Spleen (tissue), 11 donors: ENCODE data around the gene PRPF40B. TPM values are rescaled to one million over a fixed set of nuclear protein-coding genes. Genes with fewer than 3 reads are reported as not detected.

Experiments
- DNase-seq: peaks from one replicate; pipeline ENCODE4 v3.0.0-alpha.2; 2020
- H3K27ac ChIP-seq, 8 donors: fragments of 200-600 bp; sonication (generic) in 7 of 8; 1 replicate in 4 of 8; 2 replicates in 4 of 8; pipeline versions ENCODE4 v1.5.0 to v1.8.0; 2016 to 2021; ENCODE audit warnings: inconsistent platforms in 4 of 8, mild to moderate bottlenecking in 4 of 8, moderate library complexity in 1 of 8
- H3K27me3 ChIP-seq, 7 donors: fragments of 200-600 bp; sonication (generic) in 6 of 7; replicated peaks in 1 of 7; 1 replicate in 4 of 7; 2 replicates in 3 of 7; pipeline versions ENCODE4 v1.5.0 to v1.8.0; 2016 to 2021; ENCODE audit warnings: inconsistent platforms in 3 of 7, mild to moderate bottlenecking in 1 of 7
- H3K36me3 ChIP-seq, 6 donors: fragments of 200-600 bp; sonication (generic) in 5 of 6; 1 replicate in 4 of 6; 2 replicates in 2 of 6; pipeline versions ENCODE4 v1.5.0 to v1.8.0; 2016 to 2021; ENCODE audit warnings: inconsistent platforms in 2 of 6
- H3K4me1 ChIP-seq, 6 donors: fragments of 200-600 bp; sonication (generic) in 5 of 6; 1 replicate in 3 of 6; 2 replicates in 3 of 6; pipeline versions ENCODE4 v1.5.0 to v1.8.0; 2016 to 2021; ENCODE audit warnings: inconsistent platforms in 3 of 6
- H3K4me3 ChIP-seq, 8 donors: fragments of 200-600 bp; sonication (generic) in 7 of 8; 1 replicate in 4 of 8; 2 replicates in 4 of 8; pipeline versions ENCODE4 v1.5.0 to v1.8.0; 2016 to 2021; ENCODE audit warnings: inconsistent platforms in 4 of 8, mild to moderate bottlenecking in 4 of 8, moderate library complexity in 2 of 8
- H3K9me3 ChIP-seq, 8 donors: fragments of 200-600 bp; sonication (generic) in 7 of 8; 1 replicate in 4 of 8; 2 replicates in 4 of 8; pipeline versions ENCODE4 v1.5.0 to v1.8.0; 2016 to 2021; ENCODE audit warnings: inconsistent platforms in 4 of 8
- CTCF ChIP-seq, 11 experiments: fragments of 200-600 bp in 7 of 11; fragments of 450-650 bp in 4 of 11; sonication (generic) in 4 of 11; IDR thresholded peaks in 8 of 11; conservative IDR thresholded peaks in 3 of 11; 1 replicate in 7 of 11; 2 replicates in 4 of 11; pipeline versions ENCODE4 v1.4.0 to v1.8.0; 2016 to 2021; ENCODE audit warnings: antibody characterized with exemption in 11 of 11, inconsistent platforms in 4 of 11, mild to moderate bottlenecking in 1 of 11
- POLR2A ChIP-seq, 3 donors: fragments of 450-650 bp; IDR thresholded peaks; one replicate each; pipeline ENCODE4 v1.5.1; 2017; ENCODE audit warnings: antibody characterized with exemption in 3 of 3, mild to moderate bottlenecking in 1 of 3
- POLR2AphosphoS5 ChIP-seq, 3 donors: sonication (generic); formaldehyde crosslinking; IDR thresholded peaks; one replicate each; pipeline ENCODE4 v1.5.1; 2017; ENCODE audit warnings: antibody characterized with exemption in 3 of 3
- WGBS, 5 donors: extraction: QIAGEN DNeasy Blood & Tissue Kit in 3 of 5; methylation state at CpG; one replicate each; pipeline versions ENCODE4 v1.1.5 to v1.1.7; 2013 to 2018; 5-methylcytosine and 5-hydroxymethylcytosine counted together
- intact Hi-C: fragments of 100-400 bp; cut with DNase I; formaldehyde crosslinking; loops from one replicate; pipeline ENCODE4 v1.15.0; 2023; ENCODE audit warnings: low total_unique reads
- polyA plus RNA-seq, 3 donors: library from polyadenylated mRNA; stranded (reverse); fragments of 200-250 nt; gene quantifications; one replicate each; pipeline ENCODE4 v1.2.1, GENCODE V29; 2013
- total RNA-seq, 7 donors: library from RNA; depleted of rRNA in 3 of 7; stranded (reverse); fragments of >200 nt in 3 of 7; fragmentation: NEBNext Ultra II Directional in 4 of 7; extraction: Animal tissue kit (Norgen Biotek cat#: 25700) in 4 of 7; gene quantifications; one replicate each; pipeline versions ENCODE4 v1.1.0 to v1.2.1, GENCODE V29; 2016 to 2021
- donor health status: healthy with polysubstance abuse.
- donor health status: DM: no; HTN: no; CAD: no; lungs with moderate emphysema.
- donor health status: DM: no; HTN: no; CAD: no.
- donor health status: Bipolar disorder and iron deficiency.
- donor health status: healthy.
- donor health status: DM: no; HTN: no; CAD: no.
- donor health status: DM: yes; HTN: yes; CAD: no.

Gene PRPF40B
- total and polyA plus RNA-seq, 10 donors = 5.9 to 28.3 (median 19.0) TPM

- Histone ChIP-seq H3K27me3 (no peaks in the 10 kb centered on the region), H3K27ac (no peak overlapping the region), H3K4me1 (peaks cover 37 to 90% (median 61%) of the 10 kb centered on the region in 6 donors), H3K9me3 (no peaks in the 10 kb centered on the region), H3K4me3 (no peak overlapping the region), H3K36me3 (peaks cover 0 to 60% (median 10%) of the 10 kb centered on the region in 6 donors)
- WGBS, 5 donors = 53 to 79% (median 60%) methylated on average over 1 of the region's 1 CpG
- intact Hi-C loops = no loop called here
- no peak for DNase-seq
- TF ChIP-seq CTCF (IDR thresholded peaks at IDR 0.05 in 8 of 11, conservative IDR thresholded peaks at IDR 0.05 in 3 of 11) = no peak
- no peak for TF ChIP-seq POLR2AphosphoS5 (IDR thresholded peaks at IDR 0.05)
- TF ChIP-seq POLR2A (IDR thresholded peaks at IDR 0.05) = no peak
Observed at GRCh38 chr12:49659753-49660152, 36.4 kb downstream of the PRPF40B start.

- TF ChIP-seq POLR2AphosphoS5 (IDR thresholded peaks at IDR 0.05) (no peak), POLR2A (IDR thresholded peaks at IDR 0.05) (no peak), CTCF (IDR thresholded peaks at IDR 0.05 in 8 of 11, conservative IDR thresholded peaks at IDR 0.05 in 3 of 11) (no peak)
- peaks cover 37 to 90% (median 67%) of the 10 kb centered on the region in 6 donors for H3K4me1 ChIP-seq
- peak overlapping the region in 4 of 8 donors; percentile 78 to 87 (median 84) for H3K27ac ChIP-seq
- no peaks in the 10 kb centered on the region for H3K9me3 ChIP-seq
- DNase-seq = no peak
- peaks cover 0 to 56% (median 9%) of the 10 kb centered on the region in 6 donors for H3K36me3 ChIP-seq
- intact Hi-C loops = no loop called here
- no peaks in the 10 kb centered on the region for H3K27me3 ChIP-seq
- H3K4me3 ChIP-seq = no peak overlapping the region
- 64 to 76% (median 71%) methylated on average over 3 of the region's 3 CpGs for WGBS, 5 donors
Observed at GRCh38 chr12:49661191-49661590, 37.8 kb downstream of the PRPF40B start.

- H3K4me3 ChIP-seq = no peak overlapping the region
- peak; percentile 31 for DNase-seq
- peaks cover 35 to 90% (median 69%) of the 10 kb centered on the region in 6 donors for H3K4me1 ChIP-seq
- no peaks in the 10 kb centered on the region for H3K27me3 ChIP-seq
- intact Hi-C loops = no loop called here
- H3K36me3 ChIP-seq = peaks cover 0 to 50% (median 6%) of the 10 kb centered on the region in 6 donors
- TF ChIP-seq POLR2A (IDR thresholded peaks at IDR 0.05) (no peak), CTCF (IDR thresholded peaks at IDR 0.05 in 8 of 11, conservative IDR thresholded peaks at IDR 0.05 in 3 of 11) (no peak), POLR2AphosphoS5 (IDR thresholded peaks at IDR 0.05) (no peak)
- H3K27ac ChIP-seq = peak overlapping the region in 6 of 8 donors; percentile 17 to 87 (median 81)
- 89 to 92% (median 92%) methylated on average over 3 of the region's 3 CpGs for WGBS, 5 donors
- H3K9me3 ChIP-seq = no peaks in the 10 kb centered on the region
Observed at GRCh38 chr12:49661746-49662145, 38.4 kb downstream of the PRPF40B start.

- H3K27me3 ChIP-seq = no peaks in the 10 kb centered on the region
- H3K4me1 ChIP-seq = peaks cover 35 to 100% (median 75%) of the 10 kb centered on the region in 6 donors
- intact Hi-C loops = no loop called here
- peak overlapping the region in 4 of 8 donors; percentile 8 to 49 (median 16) for H3K4me3 ChIP-seq
- no peak for TF ChIP-seq POLR2A (IDR thresholded peaks at IDR 0.05)
- TF ChIP-seq POLR2AphosphoS5 (IDR thresholded peaks at IDR 0.05) = peak; percentile 28 to 88 (median 81)
- no peaks in the 10 kb centered on the region for H3K9me3 ChIP-seq
- 1 to 6% (median 4%) methylated on average over 5 of the region's 5 CpGs for WGBS, 5 donors
- H3K36me3 ChIP-seq = peaks cover 0 to 36% (median 0%) of the 10 kb centered on the region in 6 donors
- DNase-seq = peak; percentile 92
- peak overlapping the region; percentile 59 to 87 (median 82) for H3K27ac ChIP-seq
Observed at GRCh38 chr12:49662998-49663843, 39.9 kb downstream of the PRPF40B start.
